ENCODE measurements around the gene TSSK2.

GRCh38 chr22:19176175-19176643 is 45.1 kb downstream of the TSSK2 start:
- TF ChIP-seq CTCF (IDR thresholded peaks at IDR 0.05) (no peak), POLR2A (IDR thresholded peaks at IDR 0.05) (no peak), POLR2AphosphoS5 (IDR thresholded peaks at IDR 0.05) (no peak)
